SK-N-SH treated with all-trans-retinoic acid at 6 μM for 48 hours (cell line): ENCODE results near the gene DUS2.

Experiments
- ATAC-seq: fragments of 200-7000 bp; cut with Tn5 transposase; 3 replicates; pipeline ENCODE4 v1.9.1; 2020; ENCODE audit warnings: mild to moderate bottlenecking, moderate library complexity
- ARNTL ChIP-seq: fragments of 450-650 bp; formaldehyde crosslinking; IDR thresholded peaks from 2 replicates; pipeline ENCODE4 v1.5.0; 2020; ENCODE audit warnings: low read depth, mild to moderate bottlenecking, moderate library complexity, borderline replicate concordance
- BACH2 ChIP-seq: fragments of 250-450 bp; sonication (Bioruptor Pico); IDR thresholded peaks from 2 replicates; pipeline ENCODE4 v1.9.0; 2021; ENCODE audit warnings: mild to moderate bottlenecking, borderline replicate concordance
- ESRRG ChIP-seq: fragments of 250-450 bp; sonication (Bioruptor Pico); IDR thresholded peaks from 2 replicates; pipeline ENCODE4 v1.6.1; 2021; ENCODE audit warnings: mild to moderate bottlenecking
- GLIS3 ChIP-seq: fragments of 250-450 bp; sonication (Bioruptor Pico); IDR thresholded peaks from 2 replicates; pipeline ENCODE4 v1.5.0; 2020; ENCODE audit warnings: mild to moderate bottlenecking, moderate library complexity
- ISL1 ChIP-seq: fragments of 250-450 bp; sonication (Bioruptor Pico); IDR thresholded peaks from 2 replicates; pipeline ENCODE4 v2.1.2; 2022; ENCODE audit warnings: mild to moderate bottlenecking, moderate library complexity
- OSR1 ChIP-seq: fragments of 250-450 bp; sonication (Bioruptor Pico); IDR thresholded peaks from 2 replicates; pipeline ENCODE4 v1.8.0; 2022; ENCODE audit warnings: moderate library complexity, mild to moderate bottlenecking, inconsistent platforms
- PPARA ChIP-seq: fragments of 250-450 bp; sonication (Bioruptor Pico); IDR thresholded peaks from 2 replicates; pipeline ENCODE4 v1.5.0; 2020; ENCODE audit warnings: mild to moderate bottlenecking, borderline replicate concordance
- RARB ChIP-seq: fragments of 250-450 bp; sonication (Bioruptor Pico); IDR thresholded peaks from 2 replicates; pipeline ENCODE4 v1.8.0; 2021; ENCODE audit warnings: mild to moderate bottlenecking, moderate library complexity
- SNAI2 ChIP-seq: fragments of 250-450 bp; sonication (Bioruptor Pico); IDR thresholded peaks from 2 replicates; pipeline ENCODE4 v1.5.0; 2020; ENCODE audit warnings: mild to moderate bottlenecking, moderate library complexity
- TCF4 ChIP-seq: fragments of 250-450 bp; sonication (Bioruptor Pico); IDR thresholded peaks from 2 replicates; pipeline ENCODE4 v1.8.0; 2021; ENCODE audit warnings: mild to moderate bottlenecking, moderate library complexity, borderline replicate concordance
- TOX ChIP-seq: fragments of 250-450 bp; sonication (Bioruptor Pico); IDR thresholded peaks from 2 replicates; pipeline ENCODE4 v1.8.0; 2021; ENCODE audit warnings: mild to moderate bottlenecking, moderate library complexity, borderline replicate concordance
- ZC3H10 ChIP-seq: fragments of 250-450 bp; sonication (Bioruptor Pico); IDR thresholded peaks from 2 replicates; pipeline ENCODE4 v1.5.1; 2021; ENCODE audit warnings: mild to moderate bottlenecking, moderate library complexity
- ZFP3 ChIP-seq: fragments of 250-450 bp; sonication (Bioruptor Pico); IDR thresholded peaks from 2 replicates; pipeline ENCODE4 v1.5.0; 2020; ENCODE audit warnings: mild to moderate bottlenecking, moderate library complexity
- ZFP30 ChIP-seq: fragments of 450-650 bp; formaldehyde crosslinking; IDR thresholded peaks from 2 replicates; pipeline ENCODE4 v1.5.0; 2022; ENCODE audit warnings: mild to moderate bottlenecking, moderate library complexity
- ZNF565 ChIP-seq: fragments of 450-650 bp; formaldehyde crosslinking; conservative IDR thresholded peaks from 2 replicates; pipeline ENCODE4 v1.5.0; 2020; ENCODE audit warnings: low read depth, mild to moderate bottlenecking, moderate library complexity
- ZNF70 ChIP-seq: fragments of 450-650 bp; formaldehyde crosslinking; IDR thresholded peaks from 2 replicates; pipeline ENCODE4 v1.5.0; 2020; ENCODE audit warnings: mild to moderate bottlenecking, moderate library complexity
- ZNF8 ChIP-seq: fragments of 450-650 bp; formaldehyde crosslinking; IDR thresholded peaks from 2 replicates; pipeline ENCODE4 v1.5.0; 2020; ENCODE audit warnings: mild to moderate bottlenecking, moderate library complexity
- TF ChIP-seq, protein P1 (sequence below): fragments of 250-450 bp; sonication (Bioruptor Pico); IDR thresholded peaks from 2 replicates; pipeline ENCODE4 v1.8.0; 2021; ENCODE audit warnings: low read depth, mild to moderate bottlenecking, moderate library complexity, borderline replicate concordance
- TF ChIP-seq, protein P2 (sequence below): fragments of 250-450 bp; sonication (Bioruptor Pico); IDR thresholded peaks from 2 replicates; pipeline ENCODE4 v1.5.0; 2020; ENCODE audit warnings: mild to moderate bottlenecking, moderate library complexity
- TF ChIP-seq, protein P3 (sequence below): fragments of 250-450 bp; sonication (Bioruptor Pico); IDR thresholded peaks from 2 replicates; pipeline ENCODE4 v1.5.1; 2021; ENCODE audit warnings: mild to moderate bottlenecking, moderate library complexity
- TF ChIP-seq, protein P4 (sequence below): fragments of 250-450 bp; sonication (Bioruptor Pico); IDR thresholded peaks from 2 replicates; pipeline ENCODE4 v1.5.1; 2020; ENCODE audit warnings: low read depth, mild to moderate bottlenecking, moderate library complexity

DUS2 gene

DNA sequence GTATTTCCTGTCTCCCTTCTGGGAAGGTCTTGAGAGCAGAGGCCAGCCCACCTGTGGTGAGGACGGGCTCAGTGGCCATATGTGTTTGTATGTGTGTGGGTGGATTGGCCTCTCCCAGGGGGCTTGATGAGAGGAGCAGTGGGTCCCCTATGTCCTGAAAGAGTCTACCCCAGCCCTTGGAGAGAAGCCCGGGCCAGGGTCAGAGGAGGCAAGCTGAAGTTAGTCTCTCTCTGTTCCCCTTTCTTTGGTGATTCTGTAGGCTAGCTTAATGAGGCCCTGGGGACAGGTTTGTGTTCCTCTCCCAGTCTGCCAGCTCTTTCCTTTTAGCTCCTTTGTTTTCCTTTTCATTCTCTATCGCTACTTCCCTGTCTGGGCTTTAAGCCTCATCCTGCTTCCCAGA, 38.3 kb downstream of the DUS2 start:
- ATAC-seq: no peak
- no peak for TF ChIP-seq GLIS3 (CRISPR knock-in tag)
- TF ChIP-seq, protein P1, sequence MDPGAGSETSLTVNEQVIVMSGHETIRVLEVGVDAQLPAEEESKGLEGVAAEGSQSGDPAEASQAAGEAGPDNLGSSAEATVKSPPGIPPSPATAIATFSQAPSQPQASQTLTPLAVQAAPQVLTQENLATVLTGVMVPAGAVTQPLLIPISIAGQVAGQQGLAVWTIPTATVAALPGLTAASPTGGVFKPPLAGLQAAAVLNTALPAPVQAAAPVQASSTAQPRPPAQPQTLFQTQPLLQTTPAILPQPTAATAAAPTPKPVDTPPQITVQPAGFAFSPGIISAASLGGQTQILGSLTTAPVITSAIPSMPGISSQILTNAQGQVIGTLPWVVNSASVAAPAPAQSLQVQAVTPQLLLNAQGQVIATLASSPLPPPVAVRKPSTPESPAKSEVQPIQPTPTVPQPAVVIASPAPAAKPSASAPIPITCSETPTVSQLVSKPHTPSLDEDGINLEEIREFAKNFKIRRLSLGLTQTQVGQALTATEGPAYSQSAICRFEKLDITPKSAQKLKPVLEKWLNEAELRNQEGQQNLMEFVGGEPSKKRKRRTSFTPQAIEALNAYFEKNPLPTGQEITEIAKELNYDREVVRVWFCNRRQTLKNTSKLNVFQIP: no peak
- TF ChIP-seq, protein P2, sequence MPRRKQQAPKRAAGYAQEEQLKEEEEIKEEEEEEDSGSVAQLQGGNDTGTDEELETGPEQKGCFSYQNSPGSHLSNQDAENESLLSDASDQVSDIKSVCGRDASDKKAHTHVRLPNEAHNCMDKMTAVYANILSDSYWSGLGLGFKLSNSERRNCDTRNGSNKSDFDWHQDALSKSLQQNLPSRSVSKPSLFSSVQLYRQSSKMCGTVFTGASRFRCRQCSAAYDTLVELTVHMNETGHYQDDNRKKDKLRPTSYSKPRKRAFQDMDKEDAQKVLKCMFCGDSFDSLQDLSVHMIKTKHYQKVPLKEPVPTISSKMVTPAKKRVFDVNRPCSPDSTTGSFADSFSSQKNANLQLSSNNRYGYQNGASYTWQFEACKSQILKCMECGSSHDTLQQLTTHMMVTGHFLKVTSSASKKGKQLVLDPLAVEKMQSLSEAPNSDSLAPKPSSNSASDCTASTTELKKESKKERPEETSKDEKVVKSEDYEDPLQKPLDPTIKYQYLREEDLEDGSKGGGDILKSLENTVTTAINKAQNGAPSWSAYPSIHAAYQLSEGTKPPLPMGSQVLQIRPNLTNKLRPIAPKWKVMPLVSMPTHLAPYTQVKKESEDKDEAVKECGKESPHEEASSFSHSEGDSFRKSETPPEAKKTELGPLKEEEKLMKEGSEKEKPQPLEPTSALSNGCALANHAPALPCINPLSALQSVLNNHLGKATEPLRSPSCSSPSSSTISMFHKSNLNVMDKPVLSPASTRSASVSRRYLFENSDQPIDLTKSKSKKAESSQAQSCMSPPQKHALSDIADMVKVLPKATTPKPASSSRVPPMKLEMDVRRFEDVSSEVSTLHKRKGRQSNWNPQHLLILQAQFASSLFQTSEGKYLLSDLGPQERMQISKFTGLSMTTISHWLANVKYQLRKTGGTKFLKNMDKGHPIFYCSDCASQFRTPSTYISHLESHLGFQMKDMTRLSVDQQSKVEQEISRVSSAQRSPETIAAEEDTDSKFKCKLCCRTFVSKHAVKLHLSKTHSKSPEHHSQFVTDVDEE (CRISPR knock-in tag): no peak
- no peak for TF ChIP-seq ZFP3 (CRISPR knock-in tag)
- no peak for TF ChIP-seq OSR1
- TF ChIP-seq ARNTL (CRISPR knock-in tag): no peak
- TF ChIP-seq ZNF8 (CRISPR knock-in tag): no peak
- no peak for TF ChIP-seq ZFP30
- TF ChIP-seq BACH2 (CRISPR knock-in tag): no peak
- no peak for TF ChIP-seq RARB
- no peak for TF ChIP-seq ZNF70
- TF ChIP-seq, protein P3, sequence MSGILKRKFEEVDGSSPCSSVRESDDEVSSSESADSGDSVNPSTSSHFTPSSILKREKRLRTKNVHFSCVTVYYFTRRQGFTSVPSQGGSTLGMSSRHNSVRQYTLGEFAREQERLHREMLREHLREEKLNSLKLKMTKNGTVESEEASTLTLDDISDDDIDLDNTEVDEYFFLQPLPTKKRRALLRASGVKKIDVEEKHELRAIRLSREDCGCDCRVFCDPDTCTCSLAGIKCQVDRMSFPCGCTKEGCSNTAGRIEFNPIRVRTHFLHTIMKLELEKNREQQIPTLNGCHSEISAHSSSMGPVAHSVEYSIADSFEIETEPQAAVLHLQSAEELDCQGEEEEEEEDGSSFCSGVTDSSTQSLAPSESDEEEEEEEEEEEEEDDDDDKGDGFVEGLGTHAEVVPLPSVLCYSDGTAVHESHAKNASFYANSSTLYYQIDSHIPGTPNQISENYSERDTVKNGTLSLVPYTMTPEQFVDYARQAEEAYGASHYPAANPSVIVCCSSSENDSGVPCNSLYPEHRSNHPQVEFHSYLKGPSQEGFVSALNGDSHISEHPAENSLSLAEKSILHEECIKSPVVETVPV (CRISPR knock-in tag): no peak
- TF ChIP-seq ZNF565 (CRISPR knock-in tag): no peak
- no peak for TF ChIP-seq ZC3H10 (CRISPR knock-in tag)
- TF ChIP-seq ESRRG (CRISPR knock-in tag): no peak
- TF ChIP-seq, protein P4, sequence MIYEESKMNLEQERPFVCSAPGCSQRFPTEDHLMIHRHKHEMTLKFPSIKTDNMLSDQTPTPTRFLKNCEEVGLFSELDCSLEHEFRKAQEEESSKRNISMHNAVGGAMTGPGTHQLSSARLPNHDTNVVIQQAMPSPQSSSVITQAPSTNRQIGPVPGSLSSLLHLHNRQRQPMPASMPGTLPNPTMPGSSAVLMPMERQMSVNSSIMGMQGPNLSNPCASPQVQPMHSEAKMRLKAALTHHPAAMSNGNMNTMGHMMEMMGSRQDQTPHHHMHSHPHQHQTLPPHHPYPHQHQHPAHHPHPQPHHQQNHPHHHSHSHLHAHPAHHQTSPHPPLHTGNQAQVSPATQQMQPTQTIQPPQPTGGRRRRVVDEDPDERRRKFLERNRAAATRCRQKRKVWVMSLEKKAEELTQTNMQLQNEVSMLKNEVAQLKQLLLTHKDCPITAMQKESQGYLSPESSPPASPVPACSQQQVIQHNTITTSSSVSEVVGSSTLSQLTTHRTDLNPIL: no peak
- no peak for TF ChIP-seq TCF4 (CRISPR knock-in tag)
- TF ChIP-seq ISL1: no peak
- no peak for TF ChIP-seq PPARA

DNA sequence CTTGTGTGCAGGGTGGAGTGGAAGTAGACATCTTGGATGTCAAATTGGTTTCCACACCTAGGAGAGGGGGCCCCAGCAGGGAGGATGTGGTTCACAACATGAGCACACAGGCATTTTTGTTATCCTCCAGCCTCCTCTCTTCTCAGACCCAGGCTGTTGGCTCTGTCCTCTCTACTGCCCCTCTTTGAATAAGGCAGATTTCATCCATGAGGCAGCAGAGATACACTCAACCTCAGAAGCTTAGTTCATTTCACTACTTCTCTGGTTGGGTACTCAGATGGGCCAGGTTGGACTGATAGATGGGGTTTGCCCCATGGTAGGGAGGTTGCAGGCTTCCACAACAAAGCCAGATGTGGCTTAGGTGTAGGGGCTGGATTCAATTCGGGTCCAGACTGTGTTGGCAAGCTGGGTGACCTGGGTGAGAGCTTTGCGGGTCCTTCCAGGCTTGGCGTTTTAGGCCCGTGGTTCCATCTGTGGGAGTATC, 39.9 kb downstream of the DUS2 start:
- no peak for TF ChIP-seq ARNTL (CRISPR knock-in tag)
- no peak for TF ChIP-seq ZNF565 (CRISPR knock-in tag)
- TF ChIP-seq PPARA: no peak
- no peak for TF ChIP-seq GLIS3 (CRISPR knock-in tag)
- TF ChIP-seq, protein P2 (CRISPR knock-in tag): no peak
- TF ChIP-seq ZFP30: no peak
- no peak for TF ChIP-seq ZNF70
- TF ChIP-seq TCF4 (CRISPR knock-in tag): no peak
- no peak for TF ChIP-seq RARB
- TF ChIP-seq TOX (CRISPR knock-in tag): no peak
- TF ChIP-seq SNAI2 (CRISPR knock-in tag): no peak
- TF ChIP-seq, all 23 proteins: peak for 0
- ATAC-seq: no peak
